ENCODE results near the gene SLC9A3.

SLC9A3 gene

DNA sequence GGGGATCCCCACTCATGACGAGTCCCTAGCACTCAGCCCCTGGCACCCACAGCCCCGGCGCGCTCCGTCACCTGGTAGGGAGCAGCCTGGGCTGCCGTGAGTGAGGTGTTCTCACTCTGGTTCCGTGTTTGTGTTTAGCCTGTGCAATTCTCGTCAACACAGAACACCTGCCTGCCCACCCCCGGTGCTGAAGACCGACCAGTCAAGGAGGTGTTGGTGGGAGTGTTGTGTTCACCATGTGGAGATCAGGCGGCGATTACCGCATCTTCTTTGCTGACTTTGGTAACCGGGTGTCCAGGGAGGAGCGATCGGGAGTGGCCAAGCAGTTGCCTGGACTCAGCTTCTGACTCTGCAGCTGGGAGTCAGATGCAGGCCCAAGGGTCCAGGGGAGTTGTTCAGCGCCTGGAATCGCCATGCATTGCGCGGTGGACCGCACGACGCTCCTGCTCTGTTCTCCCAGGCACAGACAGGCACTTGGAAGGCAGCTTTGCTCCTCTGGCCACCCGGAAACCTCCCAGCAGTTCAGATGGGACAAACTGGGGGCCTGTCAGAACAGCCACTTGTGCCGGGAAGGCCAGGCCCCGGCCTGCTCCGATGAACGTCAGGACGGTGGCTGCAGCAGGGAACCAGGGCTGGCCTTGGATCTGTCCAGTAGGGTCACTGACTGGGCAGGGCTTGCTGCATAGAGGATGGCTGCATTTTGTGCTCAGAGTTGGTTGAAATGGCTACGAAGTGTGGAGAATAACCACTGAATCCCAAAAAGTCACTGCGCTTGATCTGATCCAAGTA is 53.1 kb downstream of the SLC9A3 start:
- H3K4me3 ChIP-seq (ENCODE audit: low read depth, low read length) = no peak overlapping the region
- TF ChIP-seq, protein P1, sequence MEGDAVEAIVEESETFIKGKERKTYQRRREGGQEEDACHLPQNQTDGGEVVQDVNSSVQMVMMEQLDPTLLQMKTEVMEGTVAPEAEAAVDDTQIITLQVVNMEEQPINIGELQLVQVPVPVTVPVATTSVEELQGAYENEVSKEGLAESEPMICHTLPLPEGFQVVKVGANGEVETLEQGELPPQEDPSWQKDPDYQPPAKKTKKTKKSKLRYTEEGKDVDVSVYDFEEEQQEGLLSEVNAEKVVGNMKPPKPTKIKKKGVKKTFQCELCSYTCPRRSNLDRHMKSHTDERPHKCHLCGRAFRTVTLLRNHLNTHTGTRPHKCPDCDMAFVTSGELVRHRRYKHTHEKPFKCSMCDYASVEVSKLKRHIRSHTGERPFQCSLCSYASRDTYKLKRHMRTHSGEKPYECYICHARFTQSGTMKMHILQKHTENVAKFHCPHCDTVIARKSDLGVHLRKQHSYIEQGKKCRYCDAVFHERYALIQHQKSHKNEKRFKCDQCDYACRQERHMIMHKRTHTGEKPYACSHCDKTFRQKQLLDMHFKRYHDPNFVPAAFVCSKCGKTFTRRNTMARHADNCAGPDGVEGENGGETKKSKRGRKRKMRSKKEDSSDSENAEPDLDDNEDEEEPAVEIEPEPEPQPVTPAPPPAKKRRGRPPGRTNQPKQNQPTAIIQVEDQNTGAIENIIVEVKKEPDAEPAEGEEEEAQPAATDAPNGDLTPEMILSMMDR (IDR thresholded peaks at IDR 0.05; ENCODE audit: low read depth, low read length) = no peak

DNA sequence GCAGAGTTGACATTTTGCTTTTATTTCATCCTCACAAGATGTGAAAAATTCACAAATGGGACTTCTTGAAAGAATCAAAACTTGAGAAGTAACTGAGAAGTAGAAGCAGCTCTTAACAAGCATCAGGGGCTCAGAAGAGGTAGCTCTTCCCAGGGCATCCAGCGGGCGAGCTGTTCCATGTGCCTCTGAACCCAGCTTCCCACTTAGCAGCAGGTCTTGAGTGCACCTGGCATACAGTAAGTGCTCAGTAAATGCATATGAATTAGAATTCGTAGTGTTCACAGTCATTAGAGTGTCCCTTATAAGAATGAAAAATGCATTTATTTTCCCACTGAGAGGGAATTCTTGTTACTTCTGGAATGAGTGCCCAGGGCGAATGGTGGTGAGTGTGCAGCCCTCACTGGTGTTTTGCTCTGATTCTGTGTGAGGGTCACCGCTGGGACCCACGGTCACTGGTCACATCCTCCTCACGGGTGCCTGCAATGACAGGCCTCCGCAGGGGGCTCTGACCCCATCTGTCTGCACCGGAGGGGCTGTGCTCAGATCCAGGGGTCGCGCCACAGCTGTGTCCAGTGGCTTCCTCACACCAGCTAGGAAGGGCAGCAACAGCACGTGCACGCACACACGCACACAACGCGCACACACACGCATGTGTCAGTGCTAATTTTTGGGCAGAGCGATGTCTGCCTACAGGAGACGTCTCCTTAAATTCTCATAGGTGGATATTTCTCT is 54.3 kb downstream of the SLC9A3 start:
- H3K4me3 ChIP-seq (ENCODE audit: low read depth, low read length) = no peak overlapping the region
- TF ChIP-seq, protein P1 (IDR thresholded peaks at IDR 0.05; ENCODE audit: low read depth, low read length) = no peak

DNA sequence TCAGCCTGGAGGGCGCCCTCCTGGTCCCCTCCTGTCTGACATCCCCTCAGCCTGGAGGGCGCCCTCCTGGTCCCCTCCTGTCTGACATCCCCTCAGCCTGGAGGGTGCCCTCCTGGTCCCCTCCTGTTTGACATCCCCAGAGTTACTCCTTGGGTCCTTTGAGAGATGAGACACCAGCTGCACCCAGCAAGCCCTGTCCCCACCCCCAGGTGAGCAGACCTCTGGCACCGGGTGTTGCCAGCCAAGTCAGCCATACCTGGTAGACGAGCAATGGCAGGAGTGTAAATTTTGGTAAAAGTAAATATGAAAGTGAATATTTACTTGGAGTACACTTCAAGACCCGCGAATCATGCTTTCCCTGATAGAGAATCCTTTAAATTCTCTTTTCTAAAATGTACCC is 55.8 kb downstream of the SLC9A3 start:
- H3K4me3 ChIP-seq (ENCODE audit: low read depth, low read length) = no peak overlapping the region
- TF ChIP-seq, protein P1 (IDR thresholded peaks at IDR 0.05; ENCODE audit: low read depth, low read length) = no peak

GRCh38 chr5:466661-467310 is 57.5 kb downstream of the SLC9A3 start:
- H3K4me3 ChIP-seq (ENCODE audit: low read depth, low read length) = no peak overlapping the region
- TF ChIP-seq, protein P1 (IDR thresholded peaks at IDR 0.05; ENCODE audit: low read depth, low read length) = no peak

DNA sequence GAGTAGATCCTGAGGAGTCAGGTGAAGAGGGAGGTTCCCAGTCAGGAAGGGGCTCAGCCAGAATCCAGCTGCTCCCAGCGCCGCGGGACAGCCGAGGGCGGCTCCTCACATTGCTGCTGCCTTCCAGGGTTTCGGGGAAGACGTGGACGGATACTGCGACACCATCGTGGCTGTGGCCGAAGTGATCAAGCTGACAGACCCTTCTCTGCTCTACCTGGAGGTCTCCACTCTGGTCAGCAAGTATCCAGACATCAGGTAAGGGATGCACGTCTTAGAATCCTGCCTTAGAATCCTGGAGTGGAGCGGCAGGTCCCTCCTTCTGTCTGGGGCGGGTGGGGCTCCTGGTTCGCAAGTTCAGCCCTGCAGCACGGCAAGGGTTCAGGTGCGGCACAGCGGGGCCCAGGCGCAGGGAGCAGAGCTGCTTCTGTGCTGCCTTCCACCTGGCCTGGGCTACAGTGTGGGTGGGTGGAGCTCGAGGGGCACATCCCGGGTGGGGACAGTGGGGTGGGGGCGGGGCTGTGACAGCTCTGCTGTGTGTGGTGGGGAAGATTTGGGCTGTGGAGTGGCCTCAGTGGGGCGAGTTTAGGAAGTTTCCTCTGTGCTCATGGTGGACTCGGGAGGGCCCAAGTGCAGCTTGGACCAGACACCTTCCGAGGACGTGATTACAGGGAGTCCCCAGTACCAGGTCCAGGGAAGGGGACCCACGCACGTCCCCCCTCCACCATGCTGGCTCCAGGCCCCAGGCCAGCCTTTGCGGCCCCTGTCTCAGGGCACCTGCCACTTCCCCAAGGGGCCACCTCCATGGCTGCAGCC is 58.5 kb downstream of the SLC9A3 start:
- TF ChIP-seq, protein P1 (IDR thresholded peaks at IDR 0.05; ENCODE audit: low read depth, low read length) = no peak
- no peak overlapping the region for H3K4me3 ChIP-seq (ENCODE audit: low read depth, low read length)

GRCh38 chr5:464843-465590 is 59.2 kb downstream of the SLC9A3 start:
- no peak overlapping the region for H3K4me3 ChIP-seq (ENCODE audit: low read depth, low read length)
- TF ChIP-seq, protein P1 (IDR thresholded peaks at IDR 0.05; ENCODE audit: low read depth, low read length) = no peak

Measured in WI38 (cell line).